IMR-90 (cell line): ENCODE measurements around the gene C10orf90. TPM values are rescaled to one million over a fixed set of nuclear protein-coding genes. Genes with fewer than 3 reads are reported as not detected.

ENCODE experiments used
- ATAC-seq: fragments of 200-7000 bp; cut with Tn5 transposase; 2 replicates; pipeline ENCODE4 v1.9.1; 2020; ENCODE audit warnings: low read depth, mild to moderate bottlenecking, moderate library complexity
- BruUV-seq: library from RNA; stranded (reverse); fragments of 400-500 nt; replicated peaks from 2 replicates; lab custom pipeline; 2021; lab: Mats Ljungman, UMichigan
- CTCF ChIA-PET: fragments of 300-600 bp; formaldehyde crosslinking; extraction: SDS; loops from one replicate; lab custom pipeline; 2021; ENCODE audit warnings: antibody characterized with exemption; lab: Yijun Ruan, JAX
- POLR2A ChIA-PET: fragments of 300-600 bp; sonication (Branson Sonifier 250); formaldehyde crosslinking; loops from one replicate; lab custom pipeline; 2022; ENCODE audit warnings: antibody characterized with exemption; ENCODE audit not compliant: unreplicated experiment; lab: Charles Lee
- DNase-seq: peaks from one replicate; pipeline ENCODE4 v3.0.0; 2013
- H2AFZ ChIP-seq: replicated peaks from 2 replicates; pipeline ENCODE3; 2013; ENCODE audit warnings: low read length, mild to moderate bottlenecking; ENCODE audit not compliant: poor library complexity
- H2AK5ac ChIP-seq: 2 replicates; pipeline ENCODE4 v1.6.1; 2013; ENCODE audit warnings: low read depth, low read length, inconsistent platforms
- H2AK9ac ChIP-seq: replicated peaks from 2 replicates; pipeline ENCODE3; 2013; ENCODE audit warnings: mild to moderate bottlenecking, low read depth, low read length, moderate library complexity; ENCODE audit not compliant: poor library complexity
- H2BK120ac ChIP-seq: 2 replicates; pipeline ENCODE4 v1.6.1; 2013; ENCODE audit warnings: low read depth, low read length, inconsistent platforms
- H2BK15ac ChIP-seq: 3 replicates; pipeline ENCODE4 v1.6.1; 2013; ENCODE audit warnings: low read depth, low read length, inconsistent platforms
- H2BK20ac ChIP-seq: 2 replicates; pipeline ENCODE4 v1.6.1; 2013; ENCODE audit warnings: low read depth, mild to moderate bottlenecking, inconsistent platforms, low read length, moderate library complexity
- H2BK5ac ChIP-seq: 2 replicates; pipeline ENCODE4 v1.6.1; 2013; ENCODE audit warnings: mild to moderate bottlenecking, low read depth, low read length, inconsistent platforms; ENCODE audit not compliant: poor library complexity, severe bottlenecking
- H3K14ac ChIP-seq: replicated peaks from 2 replicates; pipeline ENCODE4 v1.6.1; 2013; ENCODE audit warnings: low read depth, low read length, inconsistent platforms
- H3K18ac ChIP-seq: 2 replicates; pipeline ENCODE4 v1.6.1; 2013; ENCODE audit warnings: low read depth, low read length, control low read depth
- H3K23ac ChIP-seq: 2 replicates; pipeline ENCODE4 v1.6.1; 2013; ENCODE audit warnings: low read depth, low read length, inconsistent platforms
- H3K27ac ChIP-seq: 2 replicates; pipeline ENCODE4 v1.5.1; 2013; ENCODE audit warnings: mild to moderate bottlenecking, control low read depth, low read length; ENCODE audit not compliant: insufficient read depth
- H3K27me3 ChIP-seq: 2 replicates; pipeline ENCODE4 v1.6.1; 2013; ENCODE audit warnings: low read length; ENCODE audit not compliant: control insufficient read depth, insufficient read depth
- H3K36me3 ChIP-seq: 2 replicates; pipeline ENCODE4 v1.6.1; 2013; ENCODE audit warnings: low read length, mixed read lengths; ENCODE audit not compliant: control insufficient read depth, insufficient read depth
- H3K4ac ChIP-seq: 2 replicates; pipeline ENCODE4 v1.6.1; 2013; ENCODE audit warnings: low read depth, low read length, inconsistent platforms
- H3K4me1 ChIP-seq: 2 replicates; pipeline ENCODE4 v1.6.1; 2013; ENCODE audit warnings: low read length, mixed read lengths; ENCODE audit not compliant: control insufficient read depth, insufficient read depth
- H3K4me2 ChIP-seq: 2 replicates; pipeline ENCODE4 v1.6.1; 2013; ENCODE audit warnings: low read depth, mild to moderate bottlenecking, control low read depth, low read length, moderate library complexity
- H3K4me3 ChIP-seq: 2 replicates; pipeline ENCODE4 v1.5.1; 2013; ENCODE audit warnings: low read depth, mild to moderate bottlenecking, control low read depth, low read length, moderate library complexity; ENCODE audit not compliant: insufficient read depth
- H3K56ac ChIP-seq: 2 replicates; pipeline ENCODE4 v1.6.1; 2013; ENCODE audit warnings: low read length, inconsistent platforms; ENCODE audit not compliant: insufficient read depth; ENCODE audit errors: extremely low read depth
- H3K79me1 ChIP-seq, 2 experiments: 2 replicates each; pipeline ENCODE4 v1.6.1; 2013; ENCODE audit warnings: low read length in 2 of 2, inconsistent platforms in 1 of 2, low read depth in 1 of 2
- H3K9ac ChIP-seq: 2 replicates; pipeline ENCODE4 v1.6.1; 2013; ENCODE audit warnings: low read depth, low read length, control low read depth
- H3K9me1 ChIP-seq: 2 replicates; pipeline ENCODE4 v1.6.1; 2013; ENCODE audit warnings: low read length, inconsistent platforms; ENCODE audit not compliant: insufficient read depth
- H3K9me3 ChIP-seq: 2 replicates; pipeline ENCODE4 v1.6.1; 2013; ENCODE audit warnings: low read length; ENCODE audit not compliant: control insufficient read depth, insufficient read depth
- H4K20me1 ChIP-seq: 2 replicates; pipeline ENCODE4 v1.6.1; 2013; ENCODE audit warnings: low read length, inconsistent platforms; ENCODE audit not compliant: insufficient read depth
- H4K5ac ChIP-seq: 2 replicates; pipeline ENCODE4 v1.6.1; 2013; ENCODE audit warnings: mild to moderate bottlenecking, low read depth, low read length, control low read depth
- H4K8ac ChIP-seq, 2 experiments: 2 replicates each; pipeline ENCODE4 v1.6.1; 2013; ENCODE audit warnings: low read depth in 2 of 2, low read length in 2 of 2, control low read depth in 1 of 2, inconsistent platforms in 1 of 2
- H4K91ac ChIP-seq: 2 replicates; pipeline ENCODE4 v1.6.1; 2013; ENCODE audit warnings: low read depth, low read length, inconsistent platforms; ENCODE audit not compliant: insufficient read depth
- BHLHE40 ChIP-seq: fragments of 150-350 bp; IDR thresholded peaks from 2 replicates; pipeline ENCODE4 v1.6.1; 2016; ENCODE audit warnings: mild to moderate bottlenecking, low read depth, low read length
- CEBPB ChIP-seq: IDR thresholded peaks from 2 replicates; pipeline ENCODE4 v1.6.1; 2012; ENCODE audit warnings: low read depth, low read length, improper control_type of control experiment
- CHD1 ChIP-seq: IDR thresholded peaks from 2 replicates; pipeline ENCODE4 v1.6.1; 2012; ENCODE audit warnings: low read depth, low read length, improper control_type of control experiment
- CTCF ChIP-seq: conservative IDR thresholded peaks from 2 replicates; pipeline ENCODE4 v1.5.1; 2012; ENCODE audit warnings: mild to moderate bottlenecking, low read depth, low read length, improper control_type of control experiment
- ELK1 ChIP-seq: fragments of 150-350 bp; IDR thresholded peaks from 2 replicates; pipeline ENCODE4 v1.6.1; 2016; ENCODE audit warnings: low read depth, mild to moderate bottlenecking, low read length, moderate library complexity, borderline replicate concordance
- FOS ChIP-seq: fragments of 150-350 bp; IDR thresholded peaks from 2 replicates; pipeline ENCODE4 v1.6.1; 2016; ENCODE audit warnings: low read depth, low read length
- MAFK ChIP-seq: IDR thresholded peaks from 2 replicates; pipeline ENCODE4 v1.6.1; 2012; ENCODE audit warnings: low read depth, low read length, improper control_type of control experiment
- MAZ ChIP-seq: IDR thresholded peaks from 2 replicates; pipeline ENCODE4 v1.6.1; 2012; ENCODE audit warnings: low read depth, mild to moderate bottlenecking, low read length, improper control_type of control experiment, moderate library complexity, borderline replicate concordance
- MXI1 ChIP-seq: IDR thresholded peaks from 2 replicates; pipeline ENCODE4 v1.6.1; 2012; ENCODE audit warnings: low read depth, mild to moderate bottlenecking, low read length, moderate library complexity, borderline replicate concordance
- NFE2L2 ChIP-seq: fragments of 150-350 bp; IDR thresholded peaks from 2 replicates; pipeline ENCODE4 v1.6.1; 2016; ENCODE audit warnings: low read depth, mild to moderate bottlenecking, low read length
- POLR2A ChIP-seq: IDR thresholded peaks from 2 replicates; pipeline ENCODE4 v1.6.1; 2012; ENCODE audit warnings: mild to moderate bottlenecking, low read depth, low read length
- RAD21 ChIP-seq: IDR thresholded peaks from 2 replicates; pipeline ENCODE4 v1.6.1; 2012; ENCODE audit warnings: low read length, improper control_type of control experiment
- RCOR1 ChIP-seq: IDR thresholded peaks from 2 replicates; pipeline ENCODE4 v1.6.1; 2012; ENCODE audit warnings: mild to moderate bottlenecking, low read length, improper control_type of control experiment; ENCODE audit not compliant: insufficient replicate concordance
- RFX5 ChIP-seq: IDR thresholded peaks from 2 replicates; pipeline ENCODE4 v1.8.0; 2012; ENCODE audit warnings: low read depth, mild to moderate bottlenecking, low read length, moderate library complexity
- SMC3 ChIP-seq: fragments of 150-350 bp; IDR thresholded peaks from 2 replicates; pipeline ENCODE4 v1.6.1; 2016; ENCODE audit warnings: low read depth, mild to moderate bottlenecking, antibody characterized with exemption, low read length, moderate library complexity
- USF2 ChIP-seq: fragments of 150-350 bp; IDR thresholded peaks from 2 replicates; pipeline ENCODE4 v1.6.1; 2017; ENCODE audit warnings: mild to moderate bottlenecking, antibody characterized with exemption, low read length, low read depth
- WGBS, 2 experiments: methylation state at CpG; one replicate each; pipeline versions ENCODE4 v1.1.5 to v1.1.7; 2013; ENCODE audit warnings: missing lambda C conversion rate in 2 of 2; ENCODE audit not compliant: insufficient read length in 1 of 2; ENCODE audit errors: extremely low coverage in 2 of 2; 5-methylcytosine and 5-hydroxymethylcytosine counted together
- dilution Hi-C: fragments of 300-500 bp; cut with HindIII; formaldehyde crosslinking; loops from one replicate; pipeline ENCODE4 v1.14.3; 2018; ENCODE audit warnings: low sequenced_read_pairs; ENCODE audit not compliant: unreplicated experiment
- in situ Hi-C: fragments of 300-500 bp; cut with MboI; formaldehyde crosslinking; loops from 3 replicates; pipeline ENCODE4 v1.14.3; 2019; ENCODE audit warnings: low sequenced_read_pairs, inconsistent platforms, mixed read lengths
- intact Hi-C: fragments of 100-400 bp; cut with micrococcal nuclease; formaldehyde crosslinking; loops from 2 replicates; pipeline ENCODE4 v1.10.0; 2022
- polyA plus RNA-seq, 3 experiments: library from polyadenylated mRNA; depleted of rRNA; stranded (reverse); fragments of >200 nt; gene quantifications; 2 replicates each; pipeline ENCODE4 v1.2.3, GENCODE V29; 2012; ENCODE audit warnings: low replicate concordance in 1 of 3
- total RNA-seq: library from RNA; depleted of rRNA; stranded (reverse); fragments of >200 nt; gene quantifications from 2 replicates; pipeline ENCODE4 v1.2.3, GENCODE V29; 2012

The C10orf90 gene
- total and polyA plus RNA-seq, 2 of the 4 experiments (the other 2 are of a cell fraction), result 0.05 to 0.18 TPM

GRCh38 chr10:126536656-126537055 lies 133.8 kb downstream of the C10orf90 start:
- no peak overlapping the region for H3K14ac ChIP-seq
- H2BK120ac ChIP-seq, result no peak overlapping the region
- no peaks in the 10 kb centered on the region for H3K79me1 ChIP-seq
- H3K4me3 ChIP-seq, result no peak overlapping the region
- no peak overlapping the region for H4K8ac ChIP-seq
- ChIA-PET CTCF (no interaction called here), POLR2A (no interaction called here)
- no peaks in the 10 kb centered on the region for H4K20me1 ChIP-seq
- no peak overlapping the region for H4K5ac ChIP-seq
- intact Hi-C loops (no loop called here), in situ Hi-C loops (no loop called here), dilution Hi-C loops (no loop called here)
- H3K4ac ChIP-seq, result no peak overlapping the region
- no peak overlapping the region for H2AFZ ChIP-seq
- no peak overlapping the region for H3K27ac ChIP-seq
- H3K56ac ChIP-seq, result no peak overlapping the region
- H3K23ac ChIP-seq, result no peak overlapping the region
- DNase-seq, result no peak
- no peaks in the 10 kb centered on the region for H3K36me3 ChIP-seq
- no peak overlapping the region for H2BK20ac ChIP-seq
- H3K18ac ChIP-seq, result no peak overlapping the region
- H3K9ac ChIP-seq, result no peak overlapping the region
- ATAC-seq, result no peak
- H3K9me3 ChIP-seq, result no peaks in the 10 kb centered on the region
- H4K91ac ChIP-seq, result no peak overlapping the region
- H3K4me2 ChIP-seq, result no peak overlapping the region
- H2AK9ac ChIP-seq, result no peak overlapping the region
- no TSS peak for BruUV-seq
- peaks cover 2% of the 10 kb centered on the region; the same call in 1 of the 2 replicates for H3K27me3 ChIP-seq
- WGBS, 2 experiments, result no CpG with 5 or more reads among the region's 3 CpGs
- H3K4me1 ChIP-seq, result no peaks in the 10 kb centered on the region
- no peak overlapping the region for H2BK15ac ChIP-seq
- TF ChIP-seq CEBPB (no peak), CHD1 (no peak), BHLHE40 (no peak), NFE2L2 (no peak), CTCF (no peak), FOS (no peak), MXI1 (no peak), SMC3 (no peak), RCOR1 (no peak), USF2 (no peak), MAFK (no peak), MAZ (no peak), RFX5 (no peak), RAD21 (no peak), POLR2A (no peak), ELK1 (no peak)
- H3K9me1 ChIP-seq, result no peaks in the 10 kb centered on the region
- no peak overlapping the region for H2AK5ac ChIP-seq
- H2BK5ac ChIP-seq, result no peak overlapping the region
